ENCODE data around the gene CRAMP1. TPM values are rescaled to one million over a fixed set of nuclear protein-coding genes. Genes with fewer than 3 reads are reported as not detected.

CRAMP1 gene
- total and polyA plus RNA-seq, 2 donors (not counting 3 experiments of a cell fraction or from before 2014, with no cell fraction given), result 21.5 to 30.8 TPM

- BruUV-seq (replicated peaks), result no TSS peak
- CTCF ChIA-PET, result interaction anchor here (1.4 kb wide), 1 partner anchor 77 kb away, joined by 6 read pairs; the partner anchor contains the start of gene TELO2
Observed at GRCh38 chr16:1571012-1571671, 41.0 kb upstream of the CRAMP1 start.

DNA sequence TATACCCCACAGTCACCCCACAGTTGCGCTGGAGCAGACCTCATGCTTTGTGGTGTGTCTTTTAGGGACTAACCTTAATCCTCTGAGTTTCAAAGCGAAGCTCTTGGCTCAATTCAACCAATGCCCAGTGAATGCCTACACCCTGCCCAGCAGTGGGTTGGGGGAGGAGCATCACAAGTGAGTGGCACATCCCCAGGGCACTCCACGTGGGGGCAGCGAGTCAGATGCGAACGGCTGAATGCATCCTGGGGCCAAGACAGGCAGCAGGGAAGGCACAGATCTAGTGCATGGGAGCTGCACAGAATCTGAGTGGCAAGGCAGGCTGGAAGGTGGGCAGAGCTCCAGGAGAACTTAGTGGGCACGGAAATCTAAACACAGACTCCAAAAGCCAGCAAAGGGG, 39.5 kb upstream of the CRAMP1 start:
- FAIRE-seq (no peak), DNase-seq (ENCODE audit: low read depth, low spot score) (no peak)
- ChIA-PET POLR2A (no interaction called here), CTCF (no interaction called here)
- no peaks in the 10 kb centered on the region for H3K9me3 ChIP-seq (replicated peaks; ENCODE audit: control insufficient read depth, insufficient read depth, low read length)
- no TSS peak for BruUV-seq (replicated peaks)
- TF ChIP-seq JUN (IDR thresholded peaks at IDR 0.05; ENCODE audit: borderline replicate concordance, insufficient read depth, insufficient read length, low read depth), result no peak
- TF ChIP-seq EZH2 (IDR thresholded peaks at IDR 0.05; ENCODE audit: borderline replicate concordance, low read depth, low read length, severe bottlenecking), result no peak
- TF ChIP-seq POLR2A (IDR thresholded peaks at IDR 0.05; ENCODE audit: low read depth, low read length), result no peak
- no peak for TF ChIP-seq MAX (IDR thresholded peaks at IDR 0.05; ENCODE audit: insufficient read depth, insufficient read length)
- dilution Hi-C loops (cut with MboI; ENCODE audit: extremely low pct_ligation_motif_present, low sequenced_read_pairs) (no loop called here), intact Hi-C loops (cut with micrococcal nuclease) (no loop called here)
- peaks cover 0 to 4% of the 10 kb centered on the region in 2 experiments for H3K36me3 ChIP-seq (ENCODE audit: control insufficient read depth in 2 of 2, extremely low read depth in 1 of 2, insufficient read depth in 2 of 2, low read length in 2 of 2)
- H3K9me1 ChIP-seq (replicated peaks; ENCODE audit: control insufficient read depth, extremely low read depth, insufficient read depth, low read length), result no peaks in the 10 kb centered on the region
- H3K9ac ChIP-seq (replicated peaks; ENCODE audit: extremely low read depth, insufficient read depth, low read length), result no peak overlapping the region
- H3K27me3 ChIP-seq (ENCODE audit: control insufficient read depth in 2 of 2, insufficient read depth in 2 of 2, low read length in 2 of 2), result no peaks in the 10 kb centered on the region
- no peak overlapping the region for H3K27ac ChIP-seq (ENCODE audit: insufficient read depth, low read depth, low read length)
- H3K79me2 ChIP-seq (ENCODE audit: control insufficient read depth, insufficient read depth, low read length), result no peaks in the 10 kb centered on the region
- H3K4me1 ChIP-seq (ENCODE audit: control insufficient read depth, extremely low read depth, insufficient read depth, low read length), result peaks cover 3% of the 10 kb centered on the region
- no peak overlapping the region for H3K4me3 ChIP-seq (replicated peaks in 1 of 3; ENCODE audit: insufficient read depth in 1 of 3, low read depth in 1 of 3, low read length in 3 of 3)
- H4K20me1 ChIP-seq (replicated peaks; ENCODE audit: control insufficient read depth, extremely low read depth, insufficient read depth, low read length), result no peaks in the 10 kb centered on the region
- H3K4me2 ChIP-seq (ENCODE audit: insufficient read depth, low read length), result no peak overlapping the region
- no peak overlapping the region for H2AFZ ChIP-seq (ENCODE audit: low read depth, low read length)

More at GRCh38 chr16:1571012-1571671, 41.0 kb upstream of the CRAMP1 start:
- dilution Hi-C loops (cut with MboI; ENCODE audit: extremely low pct_ligation_motif_present, low sequenced_read_pairs) (no loop called here), intact Hi-C loops (cut with micrococcal nuclease) (no loop called here)
- Histone ChIP-seq H3K4me3 (replicated peaks in 1 of 3; ENCODE audit: insufficient read depth in 1 of 3, low read depth in 1 of 3, low read length in 3 of 3) (no peak overlapping the region), H3K79me2 (ENCODE audit: control insufficient read depth, insufficient read depth, low read length) (no peaks in the 10 kb centered on the region), H3K9me1 (replicated peaks; ENCODE audit: control insufficient read depth, extremely low read depth, insufficient read depth, low read length) (no peaks in the 10 kb centered on the region), H3K36me3 (ENCODE audit: control insufficient read depth in 2 of 2, extremely low read depth in 1 of 2, insufficient read depth in 2 of 2, low read length in 2 of 2) (no peaks in the 10 kb centered on the region), H3K4me2 (ENCODE audit: insufficient read depth, low read length) (no peak overlapping the region), H4K20me1 (replicated peaks; ENCODE audit: control insufficient read depth, extremely low read depth, insufficient read depth, low read length) (no peaks in the 10 kb centered on the region), H3K27me3 (ENCODE audit: control insufficient read depth in 2 of 2, insufficient read depth in 2 of 2, low read length in 2 of 2) (no peaks in the 10 kb centered on the region), H3K9me3 (replicated peaks; ENCODE audit: control insufficient read depth, insufficient read depth, low read length) (no peaks in the 10 kb centered on the region), H3K27ac (ENCODE audit: insufficient read depth, low read depth, low read length) (no peak overlapping the region), H2AFZ (ENCODE audit: low read depth, low read length) (no peak overlapping the region), H3K4me1 (ENCODE audit: control insufficient read depth, extremely low read depth, insufficient read depth, low read length) (peaks cover 3% of the 10 kb centered on the region), H3K9ac (replicated peaks; ENCODE audit: extremely low read depth, insufficient read depth, low read length) (no peak overlapping the region)
- FAIRE-seq (no peak), DNase-seq (ENCODE audit: low read depth, low spot score) (no peak)
- TF ChIP-seq POLR2AphosphoS5 (IDR thresholded peaks at IDR 0.05; ENCODE audit: insufficient read depth, low read depth, low read length) (no peak), POLR2A (IDR thresholded peaks at IDR 0.05; ENCODE audit: low read depth, low read length) (no peak), JUN (IDR thresholded peaks at IDR 0.05; ENCODE audit: borderline replicate concordance, insufficient read depth, insufficient read length, low read depth) (no peak)
- POLR2A ChIA-PET, result no interaction called here
